H9 (cell line): ENCODE measurements around the gene MIGA1. TPM values are rescaled to one million over a fixed set of nuclear protein-coding genes. Genes with fewer than 3 reads are reported as not detected.

Experiments
- DNase-seq: peaks from one replicate; pipeline ENCODE4 v3.0.0-alpha.2; 2017
- H2AFZ ChIP-seq: one replicate; pipeline ENCODE4 v1.6.1; 2013; ENCODE audit warnings: mild to moderate bottlenecking, low read length, control low read depth, moderate library complexity
- H2AK5ac ChIP-seq: 2 replicates; pipeline ENCODE4 v1.6.1; 2013; ENCODE audit warnings: low read length, control low read depth, mixed read lengths; ENCODE audit not compliant: insufficient read length
- H2BK120ac ChIP-seq: one replicate; pipeline ENCODE4 v1.6.1; 2013; ENCODE audit warnings: low read depth, mild to moderate bottlenecking, low read length, control low read depth, inconsistent platforms; ENCODE audit not compliant: poor library complexity, severe bottlenecking
- H2BK12ac ChIP-seq: 2 replicates; pipeline ENCODE4 v1.6.1; 2013; ENCODE audit warnings: low read length, control low read depth, mixed read lengths, low read depth; ENCODE audit not compliant: insufficient read length
- H2BK15ac ChIP-seq: 2 replicates; pipeline ENCODE4 v1.6.1; 2013; ENCODE audit warnings: low read depth, low read length, control low read depth
- H2BK20ac ChIP-seq: one replicate; pipeline ENCODE4 v1.6.1; 2013; ENCODE audit warnings: low read depth, mild to moderate bottlenecking, low read length, control low read depth, inconsistent platforms; ENCODE audit not compliant: poor library complexity, severe bottlenecking
- H2BK5ac ChIP-seq: 2 replicates; pipeline ENCODE4 v1.6.1; 2013; ENCODE audit warnings: low read length, control low read depth, mixed read lengths; ENCODE audit not compliant: insufficient read length
- H3K14ac ChIP-seq: 2 replicates; pipeline ENCODE4 v1.6.1; 2013; ENCODE audit warnings: low read length, control low read depth; ENCODE audit not compliant: insufficient read depth
- H3K18ac ChIP-seq: 2 replicates; pipeline ENCODE4 v1.6.1; 2013; ENCODE audit warnings: low read depth, mild to moderate bottlenecking, mixed read lengths, low read length, control low read depth; ENCODE audit not compliant: insufficient read length
- H3K23ac ChIP-seq: 2 replicates; pipeline ENCODE4 v1.6.1; 2013; ENCODE audit warnings: low read length, control low read depth, mixed read lengths, low read depth; ENCODE audit not compliant: insufficient read length
- H3K23me2 ChIP-seq: 2 replicates; pipeline ENCODE4 v1.6.1; 2013; ENCODE audit warnings: low read depth, mild to moderate bottlenecking, mixed read lengths, low read length, control low read depth; ENCODE audit not compliant: insufficient read length, poor library complexity, severe bottlenecking
- H3K27ac ChIP-seq: 2 replicates; pipeline ENCODE4 v1.5.1; 2013; ENCODE audit warnings: low read length, control low read depth, mixed read lengths, low read depth; ENCODE audit not compliant: insufficient read length
- H3K27me3 ChIP-seq: 2 replicates; pipeline ENCODE4 v1.6.1; 2013; ENCODE audit warnings: low read length, control low read depth, inconsistent platforms; ENCODE audit not compliant: insufficient read depth
- H3K4ac ChIP-seq: 2 replicates; pipeline ENCODE4 v1.6.1; 2013; ENCODE audit warnings: low read depth, mild to moderate bottlenecking, control low read depth, inconsistent platforms, low read length, moderate library complexity
- H3K4me1 ChIP-seq: 2 replicates; pipeline ENCODE4 v1.6.1; 2013; ENCODE audit warnings: low read length, control low read depth, inconsistent platforms; ENCODE audit not compliant: insufficient read depth
- H3K4me2 ChIP-seq: 2 replicates; pipeline ENCODE4 v1.6.1; 2013; ENCODE audit warnings: low read length, control low read depth, mixed read lengths; ENCODE audit not compliant: insufficient read length, insufficient read depth
- H3K56ac ChIP-seq: 2 replicates; pipeline ENCODE4 v1.6.1; 2013; ENCODE audit warnings: low read depth, mild to moderate bottlenecking, mixed read lengths, low read length, control low read depth; ENCODE audit not compliant: insufficient read length
- H3K79me1 ChIP-seq: 2 replicates; pipeline ENCODE4 v1.6.1; 2013; ENCODE audit warnings: low read depth, mild to moderate bottlenecking, moderate library complexity, low read length, control low read depth, inconsistent platforms; ENCODE audit not compliant: insufficient read depth, poor library complexity, severe bottlenecking
- H3K79me2 ChIP-seq: 2 replicates; pipeline ENCODE4 v1.6.1; 2013; ENCODE audit warnings: low read length, control low read depth, inconsistent platforms; ENCODE audit not compliant: insufficient read depth
- H3K9ac ChIP-seq: 2 replicates; pipeline ENCODE4 v1.6.1; 2013; ENCODE audit warnings: low read length, control low read depth, mixed read lengths; ENCODE audit not compliant: insufficient read length; ENCODE audit errors: extremely low read depth
- H3K9me3 ChIP-seq: one replicate; pipeline ENCODE4 v1.6.1; 2013; ENCODE audit warnings: low read depth, low read length, inconsistent platforms; ENCODE audit not compliant: control insufficient read depth
- H3T11ph ChIP-seq: one replicate; pipeline ENCODE4 v1.6.1; 2013; ENCODE audit warnings: mild to moderate bottlenecking, low read length, control low read depth, inconsistent platforms
- H4K20me1 ChIP-seq: one replicate; pipeline ENCODE4 v1.6.1; 2013; ENCODE audit not compliant: control insufficient read depth, insufficient read length, insufficient read depth
- H4K5ac ChIP-seq: 2 replicates; pipeline ENCODE4 v1.6.1; 2013; ENCODE audit warnings: low read depth, mild to moderate bottlenecking, mixed read lengths, low read length, control low read depth; ENCODE audit not compliant: insufficient read length
- H4K8ac ChIP-seq: replicated peaks from 2 replicates; pipeline ENCODE4 v1.6.1; 2013; ENCODE audit warnings: low read length, control low read depth, mixed read lengths, low read depth; ENCODE audit not compliant: insufficient read length
- H4K91ac ChIP-seq: 2 replicates; pipeline ENCODE4 v1.6.1; 2013; ENCODE audit warnings: low read depth, mild to moderate bottlenecking, moderate library complexity, mixed read lengths, low read length, control low read depth; ENCODE audit not compliant: insufficient read length
- H3K27ac Mint-ChIP-seq, 3 experiments: 2 replicates in 2 of 3; 3 replicates in 1 of 3; pipeline ENCODE4 v1.8.0; 2020 to 2021; ENCODE audit warnings: mixed read lengths in 3 of 3, mild to moderate bottlenecking in 1 of 3, moderate library complexity in 1 of 3
- H3K27me3 Mint-ChIP-seq: 2 replicates; pipeline ENCODE4 v1.8.0; 2021; ENCODE audit warnings: low read depth, mild to moderate bottlenecking, moderate library complexity, mixed read lengths
- H3K36me3 Mint-ChIP-seq, 3 experiments: 2 replicates in 2 of 3; 3 replicates in 1 of 3; pipeline ENCODE4 v1.8.0; 2020 to 2021; ENCODE audit warnings: low read depth in 3 of 3, mixed read lengths in 3 of 3; ENCODE audit not compliant: insufficient read depth in 1 of 3
- H3K4me1 Mint-ChIP-seq, 2 experiments: 2 replicates each; pipeline ENCODE4 v1.8.0; 2020; ENCODE audit warnings: mixed read lengths in 2 of 2
- H3K4me3 Mint-ChIP-seq, 2 experiments: 2 replicates in 1 of 2; 3 replicates in 1 of 2; pipeline ENCODE4 v1.8.0; 2020 to 2021; ENCODE audit warnings: mild to moderate bottlenecking in 2 of 2, mixed read lengths in 2 of 2, moderate library complexity in 1 of 2
- H3K9me3 Mint-ChIP-seq, 2 experiments: 2 replicates in 1 of 2; 3 replicates in 1 of 2; pipeline ENCODE4 v1.8.0; 2020; ENCODE audit warnings: mild to moderate bottlenecking in 2 of 2, mixed read lengths in 2 of 2, moderate library complexity in 1 of 2
- CTCF ChIP-seq: fragments of 200-600 bp; sonication (generic); conservative IDR thresholded peaks from 3 replicates; pipeline ENCODE4 v1.8.0; 2021; ENCODE audit warnings: antibody characterized with exemption, mild to moderate bottlenecking
- WGBS: extraction: QIAGEN DNeasy Blood & Tissue Kit; methylation state at CpG from one replicate; pipeline ENCODE4 v1.1.7; 2013; ENCODE audit warnings: missing lambda C conversion rate, low lambda C conversion rate, mixed read lengths; ENCODE audit not compliant: insufficient read length; ENCODE audit errors: extremely low coverage; 5-methylcytosine and 5-hydroxymethylcytosine counted together
- total RNA-seq: library from RNA; stranded (reverse); gene quantifications from 2 replicates; pipeline ENCODE4 v1.2.1, GENCODE V29; 2021

Gene MIGA1
- total RNA-seq, 1 experiment from 2014 or later: 6.3 TPM

- no CpG with 5 or more reads among the region's 1 CpG for WGBS
- H3K9me3 Mint-ChIP-seq: no peaks in the 10 kb centered on the region; a peak in 1 of 5 replicates
- no peak overlapping the region; a peak in 1 of 7 replicates for H3K27ac Mint-ChIP-seq
- DNase-seq: no peak
- no peaks in the 10 kb centered on the region for H3K36me3 Mint-ChIP-seq
- H3T11ph ChIP-seq: no peak overlapping the region
- no peak overlapping the region for H3K4me3 Mint-ChIP-seq
- H4K91ac ChIP-seq: no peak overlapping the region
- H3K4ac ChIP-seq: no peak overlapping the region
- H4K5ac ChIP-seq: no peak overlapping the region
- no peak overlapping the region for H3K9ac ChIP-seq
- no peaks in the 10 kb centered on the region for H3K27me3 Mint-ChIP-seq
- H3K18ac ChIP-seq: no peak overlapping the region
- H2BK5ac ChIP-seq: no peak overlapping the region
- H2BK12ac ChIP-seq: no peak overlapping the region
- H3K4me1 ChIP-seq: no peaks in the 10 kb centered on the region
- H3K4me1 Mint-ChIP-seq: peaks cover 7 to 12% of the 10 kb centered on the region in 2 experiments
- H3K23me2 ChIP-seq: peaks cover 3% of the 10 kb centered on the region
- H4K8ac ChIP-seq: no peak overlapping the region
- no peak for TF ChIP-seq CTCF
- no peak overlapping the region for H2BK15ac ChIP-seq
- no peak overlapping the region for H3K27ac ChIP-seq
- H3K4me2 ChIP-seq: no peak overlapping the region
- no peaks in the 10 kb centered on the region for H3K9me3 ChIP-seq
- H3K79me1 ChIP-seq: no peaks in the 10 kb centered on the region
- no peaks in the 10 kb centered on the region; the same call in 1 of the 2 replicates for H3K79me2 ChIP-seq
- no peak overlapping the region for H2BK20ac ChIP-seq
- H2BK120ac ChIP-seq: no peak overlapping the region
- no peak overlapping the region for H2AFZ ChIP-seq
- no peak overlapping the region for H3K14ac ChIP-seq
- no peak overlapping the region for H3K56ac ChIP-seq
- H3K27me3 ChIP-seq: no peaks in the 10 kb centered on the region
- no peak overlapping the region for H3K23ac ChIP-seq
- no peaks in the 10 kb centered on the region for H4K20me1 ChIP-seq
- H2AK5ac ChIP-seq: no peak overlapping the region
These were observed 17.4 kb upstream of the MIGA1 start for GRCh38 chr1:77762072-77762476.
